ENCODE measurements around the gene SLC22A2.

The SLC22A2 gene

GRCh38 chr6:160260367-160260766, 1.7 kb upstream of the SLC22A2 start:
- TF ChIP-seq CTCF (IDR thresholded peaks at IDR 0.05; ENCODE audit: low read depth, low read length, missing control alignments) = no peak
- no peak overlapping the region for H3K4me3 ChIP-seq (replicated peaks; ENCODE audit: low read depth, low read length)
- no peak for DNase-seq (ENCODE audit: extremely low read depth, low read depth)

GRCh38 chr6:160259598-160259997, 977 bp upstream of the SLC22A2 start:
- DNase-seq (ENCODE audit: extremely low read depth, low read depth) = no peak
- H3K4me3 ChIP-seq (replicated peaks; ENCODE audit: low read depth, low read length) = no peak overlapping the region
- TF ChIP-seq CTCF (IDR thresholded peaks at IDR 0.05; ENCODE audit: low read depth, low read length, missing control alignments) = no peak

GRCh38 chr6:160259143-160259425, 463 bp upstream of the SLC22A2 start:
- DNase-seq (ENCODE audit: extremely low read depth, low read depth) = no peak
- H3K4me3 ChIP-seq (replicated peaks; ENCODE audit: low read depth, low read length) = no peak overlapping the region
- no peak for TF ChIP-seq CTCF (IDR thresholded peaks at IDR 0.05; ENCODE audit: low read depth, low read length, missing control alignments)

- no peak for TF ChIP-seq CTCF (IDR thresholded peaks at IDR 0.05; ENCODE audit: low read depth, low read length, missing control alignments)
- H3K4me3 ChIP-seq (replicated peaks; ENCODE audit: low read depth, low read length) = no peak overlapping the region
- DNase-seq (ENCODE audit: extremely low read depth, low read depth) = no peak
Observed at GRCh38 chr6:160256445-160256844, 2.2 kb downstream of the SLC22A2 start.

- DNase-seq (ENCODE audit: extremely low read depth, low read depth) = no peak
- H3K4me3 ChIP-seq (replicated peaks; ENCODE audit: low read depth, low read length) = no peak overlapping the region
- no peak for TF ChIP-seq CTCF (IDR thresholded peaks at IDR 0.05; ENCODE audit: low read depth, low read length, missing control alignments)
Observed at GRCh38 chr6:160254467-160255312, 3.9 kb downstream of the SLC22A2 start.

- no peak for TF ChIP-seq CTCF (IDR thresholded peaks at IDR 0.05; ENCODE audit: low read depth, low read length, missing control alignments)
- no peak for DNase-seq (ENCODE audit: extremely low read depth, low read depth)
- no peak overlapping the region for H3K4me3 ChIP-seq (replicated peaks; ENCODE audit: low read depth, low read length)
Observed at GRCh38 chr6:160253714-160254113, 4.9 kb downstream of the SLC22A2 start.

GRCh38 chr6:160253292-160253691, 5.3 kb downstream of the SLC22A2 start:
- no peak for TF ChIP-seq CTCF (IDR thresholded peaks at IDR 0.05; ENCODE audit: low read depth, low read length, missing control alignments)

More at GRCh38 chr6:160253292-160253691, 5.3 kb downstream of the SLC22A2 start:
- no peak overlapping the region for H3K4me3 ChIP-seq (replicated peaks; ENCODE audit: low read depth, low read length)
- no peak for DNase-seq (ENCODE audit: extremely low read depth, low read depth)
